GM19035 (cell line): ENCODE results near the gene TMIGD1.
"Not testable (repeated sequence)": the region's sequence is repeated elsewhere in the genome, so short reads cannot be mapped to it uniquely, and the experiment has no call there.

Experiments
- ATAC-seq: cut with Tn5 transposase; IDR thresholded peaks from one replicate; pipeline ENCODE4 v1.9.1; 2021; ENCODE audit not compliant: unreplicated experiment

TMIGD1 gene

DNA sequence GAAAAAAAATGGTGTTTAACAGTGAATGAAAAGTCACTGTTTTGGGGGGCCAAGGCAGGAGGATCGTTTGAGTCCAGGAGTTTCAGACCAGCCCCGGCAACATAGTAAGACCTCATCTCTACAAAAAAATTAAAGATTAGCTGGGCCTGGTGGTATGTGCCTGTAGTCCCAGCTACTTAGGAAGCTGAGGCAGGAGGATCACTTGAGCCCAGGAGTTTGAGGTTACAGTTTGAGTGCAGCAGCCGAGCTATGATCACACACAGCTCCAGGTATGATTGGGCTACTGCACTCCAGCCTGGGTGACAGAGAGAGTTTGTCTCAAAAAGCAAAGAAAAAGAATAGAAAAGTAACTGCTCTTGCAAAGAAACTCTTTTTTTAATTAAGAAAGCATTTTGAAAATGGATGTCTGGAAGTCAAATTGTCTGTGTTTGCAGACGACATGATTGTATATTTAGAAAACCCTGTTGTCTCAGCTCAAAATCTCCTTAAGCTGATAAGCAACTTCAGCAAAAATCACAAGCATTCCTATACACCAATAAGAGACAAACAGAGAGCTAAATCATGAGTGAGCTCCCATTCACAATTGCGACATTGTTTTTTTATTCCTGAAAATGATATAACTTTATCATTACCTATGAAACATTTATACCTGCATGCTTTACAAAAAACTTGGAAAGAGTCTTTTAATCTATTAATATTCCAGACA is 24.4 kb upstream of the TMIGD1 start:
- no peak for ATAC-seq

DNA sequence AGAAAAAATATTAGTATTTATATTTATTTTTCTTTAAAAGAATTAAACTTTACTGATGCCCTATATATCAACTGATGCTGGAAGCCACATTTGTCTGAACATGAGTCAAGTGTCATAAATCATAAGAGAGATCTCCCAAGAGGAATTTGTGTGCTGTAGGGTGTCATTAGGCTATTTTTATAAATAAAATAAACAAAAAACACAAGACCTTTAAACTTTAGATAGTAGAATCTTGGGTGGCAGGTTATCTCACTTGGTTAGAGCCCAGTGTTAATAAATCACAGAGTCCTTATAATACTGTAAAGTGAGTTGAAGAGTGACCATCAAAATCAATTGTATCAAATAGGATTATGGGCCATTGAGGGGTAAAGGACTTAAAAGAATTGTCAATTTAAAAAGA is 23.6 kb upstream of the TMIGD1 start:
- no peak for ATAC-seq

DNA sequence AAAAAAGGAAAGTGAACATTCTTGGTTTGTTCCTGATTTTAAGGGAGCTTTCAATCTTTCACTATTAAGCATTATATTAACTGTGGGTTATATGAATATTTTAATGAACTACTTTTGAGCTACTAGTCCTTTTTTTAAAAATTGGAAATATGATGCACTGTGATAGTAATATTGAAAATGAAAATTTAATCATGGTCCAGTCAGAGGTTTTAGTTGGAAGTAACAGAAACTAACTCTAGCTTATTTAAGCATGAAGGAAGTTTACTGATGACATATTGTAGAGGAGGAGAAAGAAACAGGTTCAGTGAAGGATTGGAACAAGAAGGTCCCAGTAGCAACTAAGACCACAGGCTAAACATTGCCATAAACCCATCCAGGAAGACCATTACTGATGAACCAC is 20.8 kb upstream of the TMIGD1 start:
- ATAC-seq = no peak

- ATAC-seq = no peak
Measured at GRCh38 chr17:30352240-30352814, 18.5 kb upstream of the TMIGD1 start.

GRCh38 chr17:30351735-30352134 is 17.9 kb upstream of the TMIGD1 start:
- ATAC-seq = no peak

- not testable (repeated sequence) for ATAC-seq
Measured at GRCh38 chr17:30351263-30351662, 17.4 kb upstream of the TMIGD1 start.

GRCh38 chr17:30349252-30349651 is 15.4 kb upstream of the TMIGD1 start:
- no peak for ATAC-seq

DNA sequence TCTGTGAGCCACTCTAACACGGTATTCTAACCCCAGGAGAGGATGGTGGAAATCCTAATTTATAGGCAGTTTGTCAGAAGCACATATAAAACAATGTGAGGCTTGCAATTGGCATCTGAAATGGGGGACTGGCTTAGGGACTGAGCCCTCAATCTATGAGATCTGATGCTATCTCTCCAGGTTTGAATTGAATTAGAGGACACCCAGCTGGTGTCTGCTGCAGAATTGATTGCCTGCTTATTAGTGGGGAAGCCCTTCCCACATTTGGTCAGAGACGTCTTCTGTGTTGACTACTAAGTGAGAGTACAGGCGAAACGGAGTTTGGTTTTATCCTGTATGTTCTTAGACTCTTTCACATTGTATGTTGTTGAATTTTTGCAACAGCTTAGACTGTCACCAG is 13.6 kb upstream of the TMIGD1 start:
- ATAC-seq = no peak

DNA sequence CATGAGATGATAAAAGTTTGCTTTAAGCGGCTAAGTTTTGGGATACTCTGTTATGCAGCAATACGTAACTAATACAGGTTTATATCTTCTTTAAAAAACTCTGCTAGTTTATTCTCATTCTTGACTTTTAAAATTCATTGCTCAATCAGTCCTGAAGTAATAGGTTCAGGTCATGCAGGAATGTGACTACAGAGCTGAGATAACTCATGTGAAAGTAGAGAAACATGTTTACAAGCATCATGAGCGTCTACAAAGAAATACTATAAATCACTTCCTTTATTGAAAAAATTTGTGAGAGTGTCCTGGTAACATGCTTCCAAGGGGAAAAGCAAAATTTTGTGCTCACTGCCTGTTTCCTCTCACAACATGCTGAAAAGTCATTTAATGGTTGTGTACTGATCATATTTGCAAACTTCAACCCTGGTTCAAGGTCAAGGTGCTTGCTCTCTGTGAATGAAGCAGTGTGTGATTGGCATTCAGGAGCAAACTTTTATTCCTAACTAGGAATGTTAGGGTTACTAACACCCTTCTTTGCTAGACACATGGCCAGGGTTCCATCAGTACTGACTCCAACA is 12.5 kb upstream of the TMIGD1 start:
- no peak for ATAC-seq

GRCh38 chr17:30345527-30346075 is 11.7 kb upstream of the TMIGD1 start:
- ATAC-seq = no peak

DNA sequence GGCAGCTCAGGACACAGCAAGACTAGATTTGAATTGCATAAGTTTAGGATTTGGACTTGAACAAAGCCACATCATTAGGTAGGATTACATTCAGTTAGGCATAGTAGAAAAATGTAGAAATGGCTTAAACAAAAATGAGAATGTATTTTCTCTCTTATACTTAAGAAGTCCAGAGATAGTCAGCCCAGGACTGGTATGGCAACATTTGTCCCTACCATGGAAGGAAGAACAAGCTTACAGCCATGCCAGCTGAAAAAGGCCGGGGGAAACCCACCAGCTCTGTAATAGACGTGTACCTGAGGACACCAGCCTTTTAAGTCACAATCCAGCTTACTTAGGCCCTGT is 11.2 kb upstream of the TMIGD1 start:
- ATAC-seq = no peak

- no peak for ATAC-seq
Measured at GRCh38 chr17:30344283-30345088, 10.6 kb upstream of the TMIGD1 start.

- no peak for ATAC-seq
Measured at GRCh38 chr17:30343796-30344195, 9.9 kb upstream of the TMIGD1 start.

DNA sequence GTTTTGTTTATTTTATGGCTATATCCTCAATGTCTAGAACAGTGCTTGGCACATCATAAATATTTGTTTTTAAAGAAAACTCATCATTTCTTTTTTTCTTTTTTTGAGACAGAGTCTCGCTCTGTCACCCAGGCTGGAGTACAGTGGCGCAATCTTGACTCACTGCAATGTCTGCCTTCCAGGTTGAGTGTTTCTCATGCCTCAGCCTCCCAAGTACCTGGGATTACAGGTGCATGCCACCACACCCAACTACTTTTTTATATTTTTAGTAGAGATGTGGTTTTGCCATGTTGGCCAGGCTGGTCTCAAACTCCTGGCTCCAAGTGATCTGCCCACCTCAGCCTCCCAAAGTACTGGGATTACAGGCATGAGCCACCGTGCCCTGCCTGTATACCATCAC is 9.4 kb upstream of the TMIGD1 start:
- not testable (repeated sequence) for ATAC-seq

DNA sequence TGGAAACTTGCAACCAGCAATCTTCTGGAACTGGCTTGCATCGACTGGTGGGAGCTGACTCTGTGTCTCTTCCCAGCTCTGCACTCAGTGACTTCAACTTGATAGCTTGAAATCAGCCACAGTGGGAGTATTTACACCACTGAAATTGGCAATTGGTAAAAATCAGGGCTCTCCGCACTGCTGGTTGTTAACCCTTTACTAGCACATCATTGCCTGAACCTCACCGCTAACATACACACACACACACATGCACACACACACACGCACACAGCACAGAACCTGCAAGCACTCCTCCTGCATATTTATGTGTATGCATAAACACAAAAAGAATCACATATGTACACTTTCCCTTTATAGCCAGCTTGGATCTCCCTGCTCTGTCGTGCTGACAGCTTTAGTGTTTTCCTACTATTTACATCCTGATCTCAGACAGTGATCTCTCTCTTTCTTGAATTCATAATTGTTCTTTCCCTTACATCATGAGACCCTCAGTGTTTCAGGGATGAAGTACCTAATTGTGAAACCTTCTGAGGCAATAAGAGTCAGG is 7.9 kb upstream of the TMIGD1 start:
- no peak for ATAC-seq

GRCh38 chr17:30340801-30341356 is 7.0 kb upstream of the TMIGD1 start:
- no peak for ATAC-seq

GRCh38 chr17:30339086-30339485 is 5.2 kb upstream of the TMIGD1 start:
- no peak for ATAC-seq

DNA sequence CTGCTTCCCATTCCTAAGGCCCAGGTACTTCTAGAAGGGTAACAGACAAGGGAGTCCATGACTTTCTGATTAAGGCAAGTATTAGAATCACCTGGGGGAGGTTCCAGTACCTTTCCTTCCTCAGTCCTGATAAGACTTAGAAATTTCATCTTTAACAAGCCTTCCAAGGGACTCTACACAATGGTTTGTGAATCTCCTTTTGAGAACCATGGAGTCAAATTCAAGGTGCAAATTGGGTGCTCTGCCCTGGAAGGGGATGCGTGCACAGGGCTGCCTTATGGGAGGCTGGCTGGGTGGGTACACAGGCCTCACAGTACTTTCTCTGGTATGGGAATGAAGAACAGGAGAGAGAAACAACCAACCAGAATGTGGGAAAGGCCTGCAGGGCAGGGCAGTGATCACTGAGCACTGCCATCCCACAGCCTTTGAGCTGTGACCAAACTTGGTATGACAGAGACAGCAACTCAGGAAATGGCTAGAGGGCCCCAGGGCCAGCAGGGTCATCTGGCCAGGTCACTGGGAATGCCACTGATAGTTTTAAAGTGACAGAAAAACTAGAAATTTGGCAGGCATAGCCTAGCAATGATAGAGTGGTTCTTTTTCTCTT is 3.6 kb upstream of the TMIGD1 start:
- ATAC-seq = no peak

DNA sequence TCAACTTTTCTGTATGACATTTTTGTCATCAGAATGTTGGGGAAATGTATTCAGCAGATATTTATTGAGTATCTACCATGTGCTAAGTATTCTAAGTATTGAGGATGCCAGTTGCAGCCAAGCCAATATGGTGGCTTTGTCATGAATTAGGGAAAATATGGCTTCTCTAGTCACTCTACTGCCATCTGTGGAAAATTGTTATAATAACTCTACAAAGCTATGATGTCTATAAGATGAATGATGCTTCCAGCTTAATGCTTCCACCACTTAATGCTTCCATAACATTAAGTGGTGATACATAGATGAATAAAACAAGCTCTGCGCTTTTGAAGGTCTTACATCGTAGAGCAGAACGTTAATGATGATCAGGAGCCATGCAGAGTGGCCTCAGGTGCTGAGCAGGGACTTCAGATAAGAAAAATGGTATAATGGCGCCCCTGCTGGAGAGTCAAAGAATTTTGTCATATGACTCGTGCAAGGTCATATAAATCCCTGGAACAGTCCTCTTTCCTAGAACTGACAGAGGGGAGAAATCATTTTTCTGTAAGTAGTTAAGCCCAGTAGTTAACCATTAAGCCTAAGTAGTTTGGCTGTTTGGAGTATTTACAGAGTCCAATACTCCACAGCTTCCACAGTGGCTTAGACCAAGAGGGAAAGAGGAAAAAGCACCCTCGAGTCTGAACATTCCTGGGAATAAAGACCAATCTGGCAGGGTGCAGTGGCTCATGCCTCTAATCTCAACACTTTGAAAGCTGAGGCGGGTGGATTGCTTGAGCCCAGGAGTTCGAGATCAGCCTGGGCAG is 2.7 kb upstream of the TMIGD1 start:
- ATAC-seq = no peak

GRCh38 chr17:30334421-30334820 is 564 bp upstream of the TMIGD1 start:
- no peak for ATAC-seq
